ENCODE data around the gene BBS12. TPM values are rescaled to one million over a fixed set of nuclear protein-coding genes. Genes with fewer than 3 reads are reported as not detected.

The BBS12 gene
- total RNA-seq, 1 donor from 2014 or later = 4.3 TPM

GRCh38 chr4:122712782-122713181 is 19.7 kb upstream of the BBS12 start:
- DNase-seq (ENCODE audit: low read depth, low spot score) = no peak

- DNase-seq (ENCODE audit: low read depth, low spot score) = no peak
Measured at GRCh38 chr4:122715221-122715620, 17.3 kb upstream of the BBS12 start.

GRCh38 chr4:122716825-122717448 is 15.6 kb upstream of the BBS12 start:
- peak; percentile 36 for DNase-seq (ENCODE audit: low read depth, low spot score)

GRCh38 chr4:122718281-122718680 is 14.2 kb upstream of the BBS12 start:
- no peak for DNase-seq (ENCODE audit: low read depth, low spot score)

GRCh38 chr4:122722256-122722655 is 10.2 kb upstream of the BBS12 start:
- no peak for DNase-seq (ENCODE audit: low read depth, low spot score)

GRCh38 chr4:122728856-122729255 is 3.6 kb upstream of the BBS12 start:
- no peak for DNase-seq (ENCODE audit: low read depth, low spot score)

GRCh38 chr4:122731676-122732075 is 828 bp upstream of the BBS12 start:
- no peak for DNase-seq (ENCODE audit: low read depth, low spot score)

GRCh38 chr4:122733787-122734120 is 1.2 kb downstream of the BBS12 start:
- DNase-seq (ENCODE audit: low read depth, low spot score) = no peak

- DNase-seq (ENCODE audit: low read depth, low spot score) = no peak
Measured at GRCh38 chr4:122739174-122739573, 6.7 kb downstream of the BBS12 start.

GRCh38 chr4:122742933-122743829 is 10.7 kb downstream of the BBS12 start:
- no peak for DNase-seq (ENCODE audit: low read depth, low spot score)

- no peak for DNase-seq (ENCODE audit: low read depth, low spot score)
Measured at GRCh38 chr4:122744229-122744628, 11.7 kb downstream of the BBS12 start.

GRCh38 chr4:122746485-122746965 is 14.0 kb downstream of the BBS12 start:
- no peak for DNase-seq (ENCODE audit: low read depth, low spot score)

GRCh38 chr4:122747068-122747467 is 14.6 kb downstream of the BBS12 start:
- DNase-seq (ENCODE audit: low read depth, low spot score) = no peak

- no peak for DNase-seq (ENCODE audit: low read depth, low spot score)
Measured at GRCh38 chr4:122747883-122748282, 15.4 kb downstream of the BBS12 start.

- no peak for DNase-seq (ENCODE audit: low read depth, low spot score)
Measured at GRCh38 chr4:122749704-122750454, 17.4 kb downstream of the BBS12 start.

- DNase-seq (ENCODE audit: low read depth, low spot score) = no peak
Measured at GRCh38 chr4:122755675-122756074, 23.2 kb downstream of the BBS12 start.

- no peak for DNase-seq (ENCODE audit: low read depth, low spot score)
Measured at GRCh38 chr4:122758033-122758432, 25.5 kb downstream of the BBS12 start.

- DNase-seq (ENCODE audit: low read depth, low spot score) = no peak
Measured at GRCh38 chr4:122759639-122760310, 27.3 kb downstream of the BBS12 start.

- no peak for DNase-seq (ENCODE audit: low read depth, low spot score)
Measured at GRCh38 chr4:122762520-122762919, 30.0 kb downstream of the BBS12 start.

GRCh38 chr4:122762966-122763716 is 30.6 kb downstream of the BBS12 start:
- DNase-seq (ENCODE audit: low read depth, low spot score) = no peak
